A673 (cell line): ENCODE data around the gene LGALS3BP. TPM values are rescaled to one million over a fixed set of nuclear protein-coding genes. Genes with fewer than 3 reads are reported as not detected.

Experiments
- BruUV-seq: library from RNA; stranded (reverse); fragments of 400-500 nt; replicated peaks from 2 replicates; lab custom pipeline; 2021; lab: Mats Ljungman, UMichigan
- CTCF ChIA-PET: fragments of 300-600 bp; sonication (Branson Sonifier 250); formaldehyde crosslinking; loops from one replicate; lab custom pipeline; 2022; ENCODE audit warnings: antibody characterized with exemption; lab: Charles Lee
- POLR2A ChIA-PET: fragments of 300-600 bp; sonication (Branson Sonifier 250); formaldehyde crosslinking; loops from one replicate; lab custom pipeline; 2022; ENCODE audit warnings: antibody characterized with exemption; ENCODE audit not compliant: low non-redundant PET; lab: Charles Lee
- DNase-seq: peaks from one replicate; pipeline ENCODE4 v3.0.0-alpha.2; 2015; ENCODE audit warnings: low spot score
- H3K27ac ChIP-seq: fragments of 200-600 bp; sonication (generic); 2 replicates; pipeline ENCODE4 v1.5.1; 2016; ENCODE audit warnings: mixed run types, low read depth, mild to moderate bottlenecking, mixed read lengths, antibody characterized with exemption, low read length; ENCODE audit not compliant: poor library complexity, severe bottlenecking
- H3K27me3 ChIP-seq: fragments of 200-600 bp; sonication (generic); replicated peaks from 2 replicates; pipeline ENCODE4 v1.6.1; 2017; ENCODE audit warnings: mixed run types, low read depth, mild to moderate bottlenecking, mixed read lengths, antibody characterized with exemption, low read length; ENCODE audit not compliant: insufficient read depth, poor library complexity
- H3K36me3 ChIP-seq: fragments of 200-600 bp; sonication (generic); 2 replicates; pipeline ENCODE4 v1.6.1; 2016; ENCODE audit warnings: mixed run types, mild to moderate bottlenecking, mixed read lengths, antibody characterized with exemption, low read length; ENCODE audit not compliant: insufficient read depth, poor library complexity, severe bottlenecking
- H3K4me1 ChIP-seq: fragments of 200-600 bp; sonication (generic); 2 replicates; pipeline ENCODE4 v1.6.1; 2017; ENCODE audit warnings: mixed run types, mild to moderate bottlenecking, mixed read lengths, antibody characterized with exemption, low read length; ENCODE audit not compliant: insufficient read depth, poor library complexity, severe bottlenecking
- H3K4me3 ChIP-seq: fragments of 200-600 bp; sonication (generic); 2 replicates; pipeline ENCODE4 v1.5.1; 2016; ENCODE audit warnings: low read depth, mixed run types, mild to moderate bottlenecking, mixed read lengths, low read length; ENCODE audit not compliant: poor library complexity, severe bottlenecking
- H3K9me3 ChIP-seq: fragments of 200-600 bp; sonication (generic); 2 replicates; pipeline ENCODE4 v1.6.1; 2016; ENCODE audit warnings: mixed run types, low read depth, mild to moderate bottlenecking, mixed read lengths, antibody characterized with exemption, low read length; ENCODE audit not compliant: poor library complexity, severe bottlenecking
- CTCF ChIP-seq: fragments of 300-800, 200-600 bp; sonication (generic); conservative IDR thresholded peaks from 2 replicates; pipeline ENCODE4 v1.5.1; 2017; ENCODE audit warnings: low read depth, mild to moderate bottlenecking, antibody characterized with exemption, low read length, moderate library complexity, mixed read lengths
- EZH2 ChIP-seq: fragments of 200-600 bp; sonication (generic); IDR thresholded peaks from 2 replicates; pipeline ENCODE4 v1.6.1; 2017; ENCODE audit warnings: borderline replicate concordance, low read depth, mild to moderate bottlenecking, mixed read lengths, antibody characterized with exemption, low read length; ENCODE audit not compliant: poor library complexity, severe bottlenecking
- intact Hi-C: fragments of 100-400 bp; cut with micrococcal nuclease; formaldehyde crosslinking; loops from one replicate; pipeline ENCODE4 v1.10.0; 2022; ENCODE audit not compliant: unreplicated experiment
- total RNA-seq: library from RNA; stranded (reverse); gene quantifications from 2 replicates; pipeline ENCODE4 v1.2.3, GENCODE V29; 2021

Gene LGALS3BP
- total RNA-seq, 1 experiment from 2014 or later: 295 TPM

GRCh38 chr17:78966910-78967600 lies 12.7 kb downstream of the LGALS3BP start:
- intact Hi-C loops: no loop called here
- ChIA-PET CTCF (no interaction called here), POLR2A (no interaction called here)
- H3K4me3 ChIP-seq: no peak overlapping the region
- peaks cover 21% of the 10 kb centered on the region for H3K36me3 ChIP-seq
- no peaks in the 10 kb centered on the region for H3K9me3 ChIP-seq
- no peaks in the 10 kb centered on the region for H3K27me3 ChIP-seq
- H3K4me1 ChIP-seq: no peaks in the 10 kb centered on the region
- no peak overlapping the region for H3K27ac ChIP-seq
- no peak for TF ChIP-seq EZH2
- no peak for TF ChIP-seq CTCF
- BruUV-seq: no TSS peak
- DNase-seq: no peak

GRCh38 chr17:78966123-78966813 lies 13.5 kb downstream of the LGALS3BP start:
- Histone ChIP-seq H3K4me3 (no peak overlapping the region), H3K9me3 (no peaks in the 10 kb centered on the region), H3K27ac (no peak overlapping the region), H3K36me3 (peaks cover 21% of the 10 kb centered on the region), H3K27me3 (no peaks in the 10 kb centered on the region), H3K4me1 (no peaks in the 10 kb centered on the region)
- ChIA-PET POLR2A (no interaction called here), CTCF (no interaction called here)
- TF ChIP-seq CTCF (no peak), EZH2 (no peak)
- BruUV-seq: no TSS peak
- no peak for DNase-seq
- intact Hi-C loops: no loop called here

GRCh38 chr17:78965491-78965924 lies 14.2 kb downstream of the LGALS3BP start:
- no peaks in the 10 kb centered on the region for H3K4me1 ChIP-seq
- H3K4me3 ChIP-seq: no peak overlapping the region
- ChIA-PET CTCF (no interaction called here), POLR2A (interaction anchor here (0.6 kb wide), 1 partner anchor 13 kb away, joined by 3 read pairs; no protein-coding TSS in a partner anchor)
- no TSS peak for BruUV-seq
- H3K27me3 ChIP-seq: no peaks in the 10 kb centered on the region
- intact Hi-C loops: no loop called here
- TF ChIP-seq EZH2 (no peak), CTCF (no peak)
- DNase-seq: no peak
- H3K27ac ChIP-seq: no peak overlapping the region
- no peaks in the 10 kb centered on the region for H3K9me3 ChIP-seq
- H3K36me3 ChIP-seq: peaks cover 15% of the 10 kb centered on the region
